Non-pigmented ciliary epithelial cell (primary cell): Measurements from ENCODE around the gene LGALS12.
"Not testable (repeated sequence)": the region's sequence is repeated elsewhere in the genome, so short reads cannot be mapped to it uniquely, and the experiment has no call there.

Experiments
- DNase-seq: peaks from one replicate; pipeline ENCODE4 v3.0.0-alpha.2; 2010; ENCODE audit warnings: low read depth

LGALS12 gene

DNA sequence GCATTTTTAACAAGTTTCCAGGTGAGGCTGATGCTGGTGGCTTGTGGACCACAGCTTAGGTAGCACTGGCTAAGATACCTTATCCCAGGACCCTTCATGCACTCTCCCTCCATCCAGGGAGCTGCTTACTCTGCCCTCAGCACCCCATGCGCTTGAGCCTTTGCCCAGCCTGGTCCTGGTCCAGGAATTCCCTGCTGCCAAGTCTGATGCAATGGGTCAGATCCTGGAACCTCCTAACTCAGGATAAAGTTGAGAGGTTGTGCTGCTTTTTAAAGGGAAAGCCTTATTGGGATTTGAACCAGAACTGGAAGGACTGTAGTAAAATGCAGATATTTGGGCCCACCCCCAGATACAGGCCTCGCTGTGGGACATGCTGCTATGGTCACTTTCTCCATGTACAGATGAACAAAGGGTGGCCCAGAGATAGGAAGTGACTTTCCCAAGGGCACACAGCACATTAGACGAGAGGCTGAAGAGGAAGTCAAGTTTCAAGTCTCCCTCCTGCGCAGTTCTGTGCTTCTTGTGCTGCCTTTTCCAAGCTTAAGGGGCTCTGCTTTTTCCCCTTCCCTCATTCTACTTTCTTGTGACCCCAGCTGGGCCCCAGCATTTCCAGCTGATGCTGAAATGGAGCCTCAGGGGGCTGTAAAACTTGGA, 824 bp upstream of the LGALS12 start:
- no peak for DNase-seq

DNA sequence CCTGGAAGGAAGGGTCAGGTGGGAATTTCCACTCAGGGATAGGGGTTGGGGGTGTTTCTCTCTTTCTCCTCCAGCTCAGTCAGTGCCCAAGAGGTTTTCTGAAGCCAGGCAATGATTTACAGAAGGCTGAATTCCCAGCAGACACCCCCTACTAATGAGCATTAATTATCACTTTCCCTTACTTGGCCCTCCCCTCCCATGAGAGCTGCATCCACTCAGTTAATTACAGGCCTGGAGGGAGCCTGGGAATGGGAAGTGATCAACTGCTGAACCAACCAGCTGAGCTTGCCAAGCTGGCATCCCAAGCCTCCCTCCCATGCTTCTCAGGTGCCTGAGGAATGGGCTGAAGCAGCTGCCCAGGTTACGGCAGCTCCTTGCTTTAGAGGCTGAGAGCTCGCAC, 992 bp downstream of the LGALS12 start:
- DNase-seq = no peak

DNA sequence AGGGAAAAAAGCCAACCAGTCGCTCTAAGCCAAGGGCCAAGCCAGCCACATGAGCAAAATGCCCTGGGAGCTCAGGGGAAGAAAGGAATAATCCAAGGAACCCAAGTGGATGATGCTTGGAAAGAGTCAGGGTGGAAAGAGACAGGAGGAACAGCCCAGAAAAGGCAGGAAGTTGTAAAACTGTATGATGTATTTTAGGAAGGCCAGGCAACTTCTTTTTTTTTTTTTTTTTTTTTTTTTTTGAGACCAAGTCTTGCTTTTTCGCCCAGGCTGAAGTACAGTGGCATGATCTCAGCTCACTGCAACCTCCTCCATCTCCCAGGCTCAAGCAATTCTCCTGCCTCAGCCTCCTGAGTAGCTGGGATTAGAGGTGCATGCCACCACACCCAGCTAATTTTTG, 1.6 kb downstream of the LGALS12 start:
- DNase-seq = no peak

DNA sequence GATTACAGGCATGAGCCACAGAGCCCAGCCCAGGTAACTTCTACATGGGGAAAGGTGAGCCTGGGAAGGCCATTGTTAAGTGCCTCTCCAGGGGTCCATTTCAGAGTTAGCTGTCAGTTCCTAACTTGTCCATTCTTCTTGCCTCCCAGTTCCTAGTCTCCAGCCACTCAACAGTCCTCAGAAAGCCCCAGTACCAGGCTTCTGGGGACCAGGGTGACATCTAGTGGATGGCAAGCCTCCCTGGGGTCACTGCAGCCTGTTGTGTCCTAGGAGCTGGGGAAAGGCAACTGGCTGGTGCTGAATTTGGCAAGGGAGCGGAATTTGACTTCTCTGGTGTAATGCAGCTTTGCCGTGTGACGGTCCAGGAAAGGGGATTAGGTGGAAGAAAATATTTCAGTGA, 2.1 kb downstream of the LGALS12 start:
- DNase-seq = no peak

DNA sequence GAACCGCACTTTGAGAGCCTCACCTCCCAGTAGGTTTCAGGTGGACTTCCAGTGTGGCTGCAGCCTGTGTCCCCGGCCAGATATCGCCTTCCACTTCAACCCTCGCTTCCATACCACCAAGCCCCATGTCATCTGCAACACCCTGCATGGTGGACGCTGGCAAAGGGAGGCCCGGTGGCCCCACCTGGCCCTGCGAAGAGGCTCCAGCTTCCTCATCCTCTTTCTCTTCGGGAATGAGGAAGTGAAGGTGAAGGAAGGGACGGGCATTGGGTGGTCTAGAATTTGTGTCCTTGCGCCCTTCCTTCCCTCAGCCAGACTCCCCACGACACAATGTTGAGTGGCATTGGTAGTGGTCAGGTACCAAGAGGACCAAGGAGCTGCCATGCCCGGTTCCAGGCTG, 2.9 kb downstream of the LGALS12 start:
- no peak for DNase-seq

DNA sequence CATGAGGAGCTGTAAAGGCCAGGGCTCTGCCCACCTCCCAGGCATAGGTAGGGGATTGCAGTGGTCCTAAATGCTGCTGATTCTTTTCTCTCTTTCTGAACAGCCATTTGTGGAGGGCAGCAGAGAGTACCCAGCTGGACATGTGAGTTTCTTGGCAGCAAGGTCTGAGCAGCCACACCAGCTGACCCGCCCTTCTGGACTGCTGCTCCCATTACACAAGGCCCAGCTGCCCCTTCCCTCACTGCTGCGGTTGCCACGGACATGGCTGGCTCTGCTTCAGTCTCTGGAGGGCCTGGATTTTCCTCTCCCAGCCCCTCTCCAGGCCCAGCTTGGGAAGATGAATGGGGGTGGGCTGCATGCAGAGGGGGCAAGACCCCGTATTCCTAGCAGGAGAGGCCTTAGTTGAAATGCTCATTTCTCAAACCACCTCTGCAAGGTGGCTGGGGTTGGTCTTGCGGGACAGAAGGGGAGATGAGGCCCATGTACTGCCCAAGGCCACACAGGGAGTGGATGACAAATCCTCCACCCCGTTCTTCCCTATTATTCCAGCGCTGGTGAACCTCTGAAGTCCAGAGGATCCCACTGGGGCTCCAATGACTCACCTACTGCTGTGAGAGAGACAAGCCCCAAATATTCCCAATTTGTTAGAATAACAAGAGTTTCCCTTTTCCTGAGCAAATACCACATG, 4.6 kb downstream of the LGALS12 start:
- DNase-seq = no peak

DNA sequence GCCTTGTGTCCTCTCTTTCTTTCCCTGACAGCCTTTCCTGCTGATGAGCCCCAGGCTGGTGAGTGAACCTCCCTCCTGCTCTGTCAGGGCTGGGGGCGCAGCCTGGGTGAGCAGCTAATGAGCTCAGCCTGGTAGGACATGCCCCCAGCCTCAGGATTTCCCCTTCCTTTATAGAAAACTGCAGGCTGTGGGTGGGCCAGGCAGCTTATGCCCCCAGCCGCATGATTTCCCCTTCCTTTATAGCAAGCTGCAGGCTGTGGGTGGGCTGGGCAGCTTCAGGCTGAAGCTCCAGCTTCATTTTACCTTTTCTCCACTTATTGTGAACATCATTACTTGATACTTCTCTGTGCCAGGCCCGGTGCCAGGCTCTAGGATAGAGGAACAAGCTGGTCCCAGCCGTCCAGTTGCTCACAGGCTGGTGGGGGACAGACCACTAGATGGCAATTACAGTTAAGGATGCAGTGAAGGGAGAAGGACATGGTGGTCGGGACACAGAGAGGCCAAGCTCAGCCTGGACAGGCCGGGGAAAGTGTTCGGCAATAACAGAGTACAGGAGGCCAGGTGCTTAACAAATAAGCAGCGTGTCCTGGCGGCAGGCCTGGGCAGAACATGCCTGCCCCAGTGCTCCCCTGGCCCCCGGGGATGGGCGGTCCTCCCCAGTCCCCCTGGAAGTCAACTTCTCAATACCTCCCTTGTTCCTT, 5.3 kb downstream of the LGALS12 start:
- DNase-seq = no peak

DNA sequence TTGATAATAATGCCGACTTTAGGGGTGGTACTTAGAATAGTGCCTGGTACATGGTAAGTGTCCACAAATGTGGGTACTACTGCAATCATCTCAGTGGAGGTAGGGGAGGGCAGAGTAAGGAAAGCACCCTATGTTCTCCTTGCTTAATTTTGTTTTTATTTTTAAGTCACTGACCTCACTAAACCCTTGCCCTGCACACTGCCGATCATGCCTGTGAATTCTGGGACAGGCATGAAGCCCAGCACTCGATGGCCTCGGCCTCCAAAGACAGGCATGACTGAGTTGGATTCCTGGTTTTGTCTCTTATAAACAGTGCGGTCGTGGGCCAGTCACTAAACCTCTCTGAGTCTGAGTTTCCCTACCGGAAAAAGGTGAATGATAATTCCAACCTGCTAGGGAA, 6.9 kb downstream of the LGALS12 start:
- no peak for DNase-seq

DNA sequence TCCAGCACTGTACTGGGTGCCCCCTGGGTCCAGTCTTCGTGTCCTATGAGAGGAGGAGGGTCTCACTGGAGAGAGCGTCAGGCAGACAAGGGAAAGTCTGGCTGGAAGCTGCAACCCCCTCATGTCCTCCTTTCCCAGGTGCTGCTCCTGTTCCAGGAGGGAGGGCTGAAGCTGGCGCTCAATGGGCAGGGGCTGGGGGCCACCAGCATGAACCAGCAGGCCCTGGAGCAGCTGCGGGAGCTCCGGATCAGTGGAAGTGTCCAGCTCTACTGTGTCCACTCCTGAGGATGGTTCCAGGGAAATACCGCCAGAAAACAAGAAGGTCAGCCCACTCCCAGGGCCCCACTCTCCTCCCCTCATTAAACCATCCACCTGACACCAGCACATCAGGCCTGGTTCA, 10.2 kb downstream of the LGALS12 start:
- DNase-seq = no peak

DNA sequence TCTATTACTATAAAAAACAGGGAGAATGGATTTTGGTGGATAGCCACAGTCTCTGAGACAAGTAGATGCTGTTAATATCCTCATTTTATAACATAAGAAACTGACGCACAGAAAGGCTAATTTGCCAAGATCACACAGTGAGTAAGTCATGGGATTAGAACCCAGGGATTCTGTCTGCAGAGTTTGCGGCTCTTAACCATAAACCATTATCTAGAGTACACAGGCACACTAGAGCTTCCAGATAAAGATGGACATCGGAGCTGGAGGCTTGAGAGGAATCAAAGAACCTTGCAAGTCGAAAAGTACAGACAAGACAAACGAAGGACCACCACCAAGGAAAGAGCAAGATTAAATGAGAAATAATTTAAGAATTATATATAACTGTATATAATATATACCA, 11.3 kb downstream of the LGALS12 start:
- no peak for DNase-seq

DNA sequence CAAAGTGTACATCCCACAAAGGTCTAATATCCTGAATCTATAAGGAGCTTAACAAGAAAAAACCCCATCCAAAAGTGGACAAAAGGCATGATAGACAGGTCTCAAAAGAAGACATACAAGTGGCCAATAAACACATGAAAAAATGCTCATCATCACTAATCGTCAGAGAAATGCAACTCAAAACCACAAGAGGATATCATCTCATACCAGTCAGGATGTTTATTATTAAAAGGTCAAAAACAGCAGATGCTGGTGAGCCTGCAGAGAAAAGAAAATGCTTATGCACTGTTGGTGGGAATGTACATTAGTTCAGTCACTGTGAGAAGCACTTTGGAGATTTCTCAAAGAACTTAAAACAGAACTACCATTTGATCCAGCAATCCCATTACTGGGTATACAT, 12.7 kb downstream of the LGALS12 start:
- peak; percentile 71 for DNase-seq

DNA sequence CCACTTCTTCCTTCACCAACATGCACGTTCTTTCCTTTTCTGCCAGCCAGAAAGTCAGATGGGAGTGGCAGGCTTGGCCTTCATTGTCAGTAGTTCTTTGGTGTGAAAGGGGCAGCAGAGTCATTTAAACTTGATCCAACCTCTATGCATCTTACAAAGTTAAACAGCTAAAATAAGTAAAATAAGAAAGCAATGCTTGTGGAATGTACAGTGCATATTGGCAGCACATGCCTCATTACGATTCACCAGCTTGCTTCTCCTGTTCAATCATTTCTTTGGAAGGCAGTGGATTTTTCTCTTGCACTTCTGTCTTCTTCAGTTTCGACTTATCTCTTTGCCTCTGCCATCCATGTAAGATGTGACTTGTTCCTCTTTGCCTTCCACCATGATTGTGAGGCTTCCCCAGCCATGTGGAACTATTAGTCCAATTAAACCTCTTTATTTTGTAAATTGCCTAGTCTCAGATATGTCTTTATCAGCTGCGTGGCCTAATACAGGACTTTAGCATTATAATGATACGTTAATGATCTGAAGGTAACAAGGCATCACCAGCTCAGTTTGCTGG, 14.8 kb downstream of the LGALS12 start:
- no peak for DNase-seq

DNA sequence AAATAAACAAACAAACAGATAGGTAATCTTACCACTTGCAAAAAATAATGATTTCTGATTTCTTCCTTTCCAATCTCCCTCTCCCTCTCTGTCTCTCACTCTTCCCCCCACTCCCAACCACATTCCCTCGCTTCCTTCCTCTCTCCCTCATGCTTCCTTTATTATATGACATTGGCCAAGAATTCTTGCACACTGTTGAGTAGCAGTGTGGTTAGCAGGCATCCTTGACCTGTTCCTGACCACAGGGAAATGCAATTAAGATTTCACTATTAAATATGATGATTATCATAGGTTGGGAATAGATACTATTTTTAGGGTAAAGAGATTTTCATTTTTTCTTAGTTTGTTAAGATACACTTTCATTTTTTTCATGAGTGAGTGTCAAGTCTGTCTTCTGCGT, 16.0 kb downstream of the LGALS12 start:
- DNase-seq = no peak

DNA sequence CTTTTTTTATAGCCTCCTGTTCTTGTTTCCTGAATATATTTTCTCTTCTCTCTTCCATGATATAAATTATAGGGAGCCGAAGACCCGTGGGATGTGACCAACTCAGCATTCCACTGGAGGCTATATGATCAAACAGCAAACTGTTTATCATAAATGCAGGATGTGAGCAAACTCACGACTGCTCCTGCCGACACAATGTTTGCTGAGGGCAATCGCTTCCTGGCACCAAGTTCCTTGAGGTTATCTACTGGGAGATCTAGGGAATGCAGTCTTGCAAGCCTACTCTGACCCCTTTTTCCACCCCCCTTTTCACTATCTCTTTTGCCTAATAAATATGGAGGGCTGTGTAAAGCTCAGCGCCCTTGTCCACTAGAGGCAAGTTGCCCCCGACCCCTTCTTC, 17.3 kb downstream of the LGALS12 start:
- DNase-seq = no peak

DNA sequence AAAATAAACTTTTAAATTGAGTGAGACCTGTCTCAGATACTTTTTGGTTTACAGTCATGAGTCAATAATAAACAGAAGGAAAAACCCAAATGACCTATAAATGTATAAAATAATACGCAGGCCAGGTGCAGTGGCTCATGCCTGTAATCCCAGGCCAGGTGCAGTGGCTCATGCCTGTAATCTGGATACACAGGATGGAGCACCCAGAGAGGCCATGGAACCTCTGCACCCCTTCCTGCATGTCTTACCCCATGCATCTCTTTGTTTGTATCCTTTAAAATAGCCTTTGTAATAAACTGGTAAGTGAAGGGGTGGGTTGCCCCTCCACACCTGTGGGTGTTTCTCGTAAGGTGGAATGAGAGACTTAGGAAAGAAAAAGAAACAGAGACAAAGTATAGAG, 21.8 kb downstream of the LGALS12 start:
- no peak for DNase-seq

DNA sequence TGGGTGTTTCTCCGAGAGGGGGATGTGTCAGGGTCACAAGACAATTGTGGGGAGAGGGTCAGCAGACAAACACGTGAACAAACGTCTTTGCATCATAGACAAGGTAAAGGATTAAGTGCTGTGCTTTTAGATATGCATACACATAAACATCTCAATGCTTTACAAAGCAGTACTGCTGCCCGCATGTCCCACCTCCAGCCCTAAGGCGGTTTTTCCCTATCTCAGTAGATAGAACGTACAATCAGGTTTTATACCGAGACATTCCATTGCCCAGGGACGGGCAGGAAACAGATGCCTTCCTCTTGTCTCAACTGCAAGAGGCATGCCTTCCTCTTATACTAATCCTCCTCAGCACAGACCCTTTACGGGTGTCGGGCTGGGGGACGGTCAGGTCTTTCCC, 22.3 kb downstream of the LGALS12 start:
- DNase-seq = not testable (repeated sequence)

DNA sequence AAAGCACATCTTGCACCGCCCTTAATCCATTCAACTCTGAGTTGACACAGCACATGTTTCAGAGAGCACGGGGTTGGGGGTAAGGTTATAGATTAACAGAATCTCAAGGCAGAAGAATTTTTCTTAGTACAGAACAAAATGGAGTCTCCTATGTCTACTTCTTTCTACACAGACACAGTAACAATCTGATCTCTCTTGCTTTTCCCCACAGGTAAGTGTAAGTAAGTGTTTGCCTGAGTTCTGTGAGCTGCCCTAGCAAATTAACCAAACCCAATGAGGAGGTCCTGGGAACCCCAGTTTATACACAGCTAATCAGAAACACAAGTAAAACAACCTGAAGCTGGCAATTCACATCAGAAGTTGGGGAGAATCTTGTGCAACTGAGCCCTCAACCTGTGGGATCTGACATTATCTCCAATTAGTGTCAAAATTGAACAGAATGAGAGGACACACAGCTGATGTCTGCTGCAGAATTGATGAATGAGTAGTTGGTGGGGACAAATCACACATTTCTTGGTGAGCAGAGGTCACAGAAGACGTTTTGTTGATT, 22.9 kb downstream of the LGALS12 start:
- not testable (repeated sequence) for DNase-seq

DNA sequence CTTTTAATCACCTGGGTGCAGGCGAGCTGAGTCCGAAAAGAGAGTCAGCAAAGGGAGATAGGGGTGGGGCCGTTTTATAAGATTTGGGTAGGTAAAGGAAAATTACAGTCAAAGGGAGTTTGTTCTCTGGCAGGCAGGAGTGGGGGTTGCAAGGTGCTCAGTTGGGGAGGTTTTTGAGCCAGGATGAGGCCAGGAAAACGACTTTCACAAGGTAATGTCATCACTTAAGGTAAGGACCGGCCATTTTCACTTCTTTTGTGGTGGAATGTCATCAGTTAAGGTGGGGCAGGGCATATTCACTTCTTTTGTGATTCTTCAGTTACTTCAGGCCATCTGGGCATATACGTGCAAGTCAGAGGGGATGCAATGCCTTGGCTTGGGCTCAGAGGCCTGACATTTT, 23.5 kb downstream of the LGALS12 start:
- not testable (repeated sequence) for DNase-seq

DNA sequence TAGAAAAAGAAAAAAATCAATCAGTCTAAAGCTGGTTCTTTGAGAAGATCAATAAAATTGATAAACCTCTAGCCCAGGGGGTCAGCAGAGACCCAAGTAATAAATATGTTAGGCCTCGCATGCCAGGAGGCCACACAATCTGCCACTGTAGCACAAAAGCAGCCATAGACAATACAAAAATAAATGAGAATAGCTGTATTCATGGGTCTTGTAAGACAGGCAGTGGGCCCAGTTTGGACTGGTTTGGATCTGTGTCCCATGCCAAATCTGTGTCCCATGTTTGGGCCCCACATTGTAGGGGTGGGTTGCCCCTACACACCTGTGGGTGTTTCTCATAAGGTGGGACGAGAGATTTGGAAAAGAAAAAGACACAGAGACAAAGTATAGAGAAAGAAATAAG, 24.1 kb downstream of the LGALS12 start:
- DNase-seq = no peak

DNA sequence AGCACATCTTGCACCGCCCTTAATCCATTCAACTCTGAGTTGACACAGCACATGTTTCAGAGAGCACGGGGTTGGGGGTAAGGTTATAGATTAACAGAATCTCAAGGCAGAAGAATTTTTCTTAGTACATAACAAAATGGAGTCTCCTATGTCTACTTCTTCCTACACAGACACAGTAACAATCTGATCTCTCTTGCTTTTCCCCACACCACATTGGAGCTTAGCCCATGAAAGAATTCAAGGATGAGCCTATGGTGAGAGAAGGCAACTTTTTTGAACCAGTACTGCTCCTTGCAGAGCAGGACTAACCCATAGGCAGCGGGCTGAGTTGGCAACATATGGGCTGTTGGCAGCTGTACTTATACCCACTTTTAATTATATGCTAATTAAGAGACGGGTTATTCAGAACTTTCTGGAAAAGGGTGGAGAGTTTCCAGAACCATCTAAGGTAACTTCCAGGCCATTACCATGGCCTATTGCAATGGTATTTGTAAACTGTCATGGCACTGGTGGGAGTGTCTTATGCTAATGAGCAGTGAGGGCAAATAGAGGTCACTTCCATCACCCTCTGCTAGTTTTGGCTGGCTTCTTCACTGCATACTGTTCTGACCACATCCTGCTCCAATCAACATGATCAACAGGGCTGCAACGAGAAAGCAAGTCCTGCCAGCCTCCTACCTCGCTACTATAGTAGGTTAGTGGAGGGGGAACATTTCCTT, 25.3 kb downstream of the LGALS12 start:
- peak; percentile 94 for DNase-seq

DNA sequence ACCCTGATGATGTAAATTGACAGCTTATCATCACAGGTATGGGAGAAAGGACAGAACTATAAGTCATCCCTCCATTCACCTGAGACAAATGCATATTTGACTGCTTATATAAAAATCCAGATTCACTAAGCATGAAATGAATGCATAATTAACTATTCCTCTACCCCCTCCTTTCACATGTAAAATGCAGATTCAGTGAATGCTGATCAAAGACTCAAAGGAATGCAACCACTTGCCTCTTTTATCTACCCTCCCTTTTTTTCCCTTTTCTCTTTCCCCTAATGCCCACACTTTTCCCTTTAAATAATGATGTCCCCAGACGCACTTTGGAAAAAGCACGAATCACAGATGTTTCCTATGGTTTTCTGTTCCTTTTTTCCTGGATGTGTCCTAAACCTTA, 26.2 kb downstream of the LGALS12 start:
- no peak for DNase-seq

DNA sequence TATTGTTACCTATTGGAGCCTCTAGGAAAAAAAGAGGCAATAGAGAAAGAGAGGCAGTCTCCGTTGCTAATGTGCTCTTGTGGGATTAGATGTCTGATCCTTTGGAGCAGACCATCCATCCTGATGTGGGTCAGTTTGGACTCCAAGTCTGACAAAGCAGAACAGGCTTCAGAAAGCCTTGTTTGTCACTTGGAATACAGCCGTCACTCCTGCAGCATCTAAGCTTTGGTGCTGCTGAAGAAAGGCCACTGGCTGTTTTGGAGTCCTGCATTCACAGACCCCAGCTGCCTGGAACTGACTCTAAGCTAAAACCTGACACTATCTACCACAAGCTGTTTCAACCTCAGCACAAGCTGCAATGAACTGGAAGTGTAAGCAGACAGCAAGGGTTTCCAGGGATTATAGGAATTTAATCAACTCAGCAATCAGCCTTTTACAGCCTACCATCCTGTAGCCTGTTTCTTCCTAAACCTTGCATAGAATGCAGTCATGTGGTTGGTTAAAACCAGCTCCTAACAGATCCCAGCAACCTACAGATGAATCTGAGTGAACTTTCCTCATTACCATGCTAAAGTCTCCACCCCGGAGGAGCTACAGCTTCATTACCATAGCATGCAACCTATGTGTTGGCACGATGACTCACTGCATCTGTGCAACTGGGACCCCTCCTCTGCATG, 27.1 kb downstream of the LGALS12 start:
- no peak for DNase-seq
